KOPT-K1 (cell line): ENCODE data around the gene PITPNM2.

Experiments used
- H3K27ac ChIP-seq: fragments of 200-600 bp; sonication (generic); 2 replicates; pipeline ENCODE4 v1.5.1; 2016; ENCODE audit warnings: antibody characterized with exemption, mild to moderate bottlenecking, low read depth, low read length; ENCODE audit not compliant: poor library complexity, severe bottlenecking
- H3K36me3 ChIP-seq: fragments of 200-600 bp; sonication (generic); 2 replicates; pipeline ENCODE4 v1.5.1; 2017; ENCODE audit warnings: antibody characterized with exemption, mild to moderate bottlenecking, low read length, moderate library complexity; ENCODE audit not compliant: insufficient read depth
- H3K9me3 ChIP-seq: fragments of 200-600 bp; sonication (generic); 2 replicates; pipeline ENCODE4 v1.5.1; 2017; ENCODE audit warnings: antibody characterized with exemption, low read length, mild to moderate bottlenecking; ENCODE audit not compliant: insufficient read depth, poor library complexity, severe bottlenecking

Gene PITPNM2

DNA sequence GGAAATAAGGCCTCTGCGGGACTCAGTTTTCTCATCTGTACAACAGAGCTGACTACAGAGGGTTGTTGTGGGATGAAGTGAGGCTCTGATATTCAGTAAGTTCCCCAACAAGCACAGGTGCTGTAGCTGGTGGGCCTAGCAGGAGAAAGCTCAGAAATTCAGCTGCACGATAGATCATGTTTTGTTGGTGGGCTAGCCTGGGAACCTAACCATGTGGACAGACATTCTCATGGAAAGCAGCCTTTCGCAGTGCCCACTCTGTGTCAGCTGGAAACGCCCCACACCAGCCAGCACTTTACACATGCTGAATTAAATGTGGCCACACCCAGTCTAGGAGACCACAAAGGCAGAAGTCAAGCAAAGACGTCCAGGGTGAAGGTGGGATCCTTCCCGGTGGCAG lies 16.1 kb downstream of the PITPNM2 start:
- Histone ChIP-seq H3K36me3 (peaks cover 13% of the 10 kb centered on the region), H3K27ac (peak overlapping the region; percentile 99), H3K9me3 (no peaks in the 10 kb centered on the region)

- H3K36me3 ChIP-seq = peaks cover 13% of the 10 kb centered on the region
- peak overlapping the region; percentile 99 for H3K27ac ChIP-seq
- H3K9me3 ChIP-seq = no peaks in the 10 kb centered on the region
These were observed 16.6 kb downstream of the PITPNM2 start for GRCh38 chr12:123134271-123134671.

DNA sequence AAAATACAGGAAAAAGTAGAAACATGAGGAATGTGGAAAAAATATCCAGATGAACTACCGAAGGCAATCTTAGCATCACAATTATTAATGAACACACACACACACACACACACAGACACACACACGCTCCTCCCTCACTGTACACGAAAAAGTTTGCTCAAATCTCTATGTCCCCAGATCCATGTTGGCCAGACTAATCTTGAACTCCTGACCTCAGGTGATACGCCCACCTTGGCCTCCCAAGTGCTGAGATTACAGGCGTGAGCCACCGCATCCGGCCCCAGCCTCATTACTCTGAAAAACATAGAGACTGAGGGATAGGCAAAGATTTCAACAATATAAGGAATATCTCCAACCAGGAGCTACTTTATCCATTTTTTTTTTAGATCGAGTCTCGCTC lies 17.2 kb downstream of the PITPNM2 start:
- Histone ChIP-seq H3K36me3 (peaks cover 13% of the 10 kb centered on the region), H3K27ac (peak overlapping the region; percentile 99), H3K9me3 (no peaks in the 10 kb centered on the region)

DNA sequence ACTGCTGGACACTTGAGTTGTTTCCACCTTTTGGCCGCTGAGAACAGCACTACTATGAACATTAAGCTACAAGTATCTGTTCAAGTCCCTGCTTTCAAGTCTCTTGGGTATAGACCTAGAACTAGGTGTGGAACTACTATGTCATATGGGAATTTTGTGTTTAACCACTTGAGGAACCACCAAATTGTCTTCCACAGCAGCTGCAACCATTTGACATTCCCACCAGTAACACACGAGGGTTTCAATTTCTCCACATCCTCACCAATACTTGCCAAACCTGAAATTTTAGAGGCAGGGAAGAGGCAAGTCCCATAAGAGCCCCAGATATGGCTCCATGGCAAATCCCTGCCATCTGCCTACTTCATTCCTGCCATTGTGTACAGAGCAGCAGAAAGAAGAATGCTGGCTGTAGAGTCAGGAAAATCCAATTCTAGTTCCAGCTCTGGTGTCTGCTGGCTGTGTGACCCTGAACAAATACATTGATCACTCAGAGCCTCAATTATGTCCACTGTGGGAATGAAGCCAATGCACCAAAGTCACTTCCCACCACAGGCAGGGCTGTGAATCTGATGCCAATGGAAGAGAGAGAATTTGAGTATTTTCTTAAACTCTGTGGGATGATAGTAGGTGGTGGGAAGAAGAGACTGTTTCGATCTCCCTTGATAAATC lies 17.8 kb downstream of the PITPNM2 start:
- Histone ChIP-seq H3K9me3 (no peaks in the 10 kb centered on the region), H3K27ac (peak overlapping the region; percentile 99), H3K36me3 (peaks cover 12% of the 10 kb centered on the region)

DNA sequence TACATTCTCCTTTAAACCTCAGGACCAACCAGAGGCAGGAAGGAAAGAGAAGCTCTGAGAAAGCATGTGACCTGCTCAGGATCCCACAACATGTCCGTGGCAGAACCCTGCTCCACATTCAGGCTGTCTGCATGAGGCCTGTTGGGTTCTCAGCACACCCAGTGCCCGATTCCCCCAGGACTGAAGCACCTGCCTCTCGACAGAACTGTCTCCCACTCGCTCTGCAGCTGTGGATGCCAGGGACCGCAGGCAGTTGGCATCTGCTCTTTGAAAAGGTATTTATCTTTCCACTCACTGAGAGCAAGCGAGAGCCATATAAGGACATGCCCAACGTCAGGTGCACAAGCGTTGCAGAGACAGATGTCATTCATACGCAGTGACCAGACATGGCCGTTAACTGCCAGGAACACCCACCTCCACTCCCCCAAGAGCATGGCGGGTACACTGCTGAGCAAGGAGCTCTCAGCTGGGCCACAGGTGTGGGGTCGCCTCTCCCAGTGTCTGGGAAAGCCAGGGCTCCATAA lies 18.9 kb downstream of the PITPNM2 start:
- Histone ChIP-seq H3K27ac (peak overlapping the region; percentile 99), H3K36me3 (peaks cover 1% of the 10 kb centered on the region), H3K9me3 (no peaks in the 10 kb centered on the region)

DNA sequence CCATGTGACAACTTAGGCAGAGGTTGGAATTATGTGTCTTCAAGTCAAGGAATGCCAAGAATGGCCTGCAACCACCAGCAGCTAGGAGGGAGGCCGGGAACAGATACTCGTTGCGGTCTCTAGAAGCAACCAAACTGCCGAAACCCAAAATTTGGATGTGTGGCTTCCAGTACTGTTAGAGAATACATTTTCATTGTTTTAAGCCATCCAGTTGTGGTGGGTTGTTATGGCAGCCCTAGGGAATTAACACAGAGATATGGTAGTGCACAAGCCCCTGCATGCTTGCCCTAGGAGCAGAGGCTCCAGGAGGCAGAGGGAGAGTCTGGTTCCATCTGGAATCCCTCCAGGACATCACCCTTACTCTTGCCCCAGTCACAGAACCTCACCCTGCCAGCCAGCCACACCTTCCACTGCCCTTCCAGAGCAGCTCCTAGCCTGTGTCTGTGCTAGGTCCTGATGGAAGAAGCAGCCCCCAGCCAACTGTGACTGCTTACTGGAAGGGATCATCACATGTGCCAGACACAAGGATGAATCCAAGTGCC lies 19.5 kb downstream of the PITPNM2 start:
- no peaks in the 10 kb centered on the region; the same call in 1 of the 2 replicates for H3K36me3 ChIP-seq
- H3K27ac ChIP-seq = peak overlapping the region; percentile 99
- H3K9me3 ChIP-seq = no peaks in the 10 kb centered on the region

DNA sequence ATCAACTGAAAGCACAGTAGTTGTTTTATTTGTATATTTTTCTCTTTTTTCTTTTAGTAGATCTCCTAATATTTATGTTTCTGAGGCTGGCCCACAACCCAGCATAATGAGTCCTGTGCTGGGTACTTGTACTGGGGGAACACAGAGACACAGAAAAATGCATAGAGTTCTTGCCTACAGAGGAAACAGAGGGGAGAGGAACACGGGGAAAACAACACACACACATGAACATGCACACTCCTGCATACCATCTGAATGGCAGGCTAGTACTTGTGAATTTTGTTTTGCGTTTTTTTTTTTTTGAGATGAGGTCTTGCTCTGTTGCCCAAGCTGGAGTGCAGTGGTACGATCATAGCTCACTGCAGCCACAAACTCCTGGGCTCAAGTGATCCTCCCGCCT lies 21.3 kb downstream of the PITPNM2 start:
- Histone ChIP-seq H3K27ac (peak overlapping the region; percentile 99), H3K36me3 (no peaks in the 10 kb centered on the region), H3K9me3 (no peaks in the 10 kb centered on the region)

GRCh38 chr12:123127182-123127495 lies 23.8 kb downstream of the PITPNM2 start:
- no peaks in the 10 kb centered on the region for H3K9me3 ChIP-seq
- no peaks in the 10 kb centered on the region for H3K36me3 ChIP-seq
- H3K27ac ChIP-seq = peak overlapping the region; percentile 44

- Histone ChIP-seq H3K9me3 (no peaks in the 10 kb centered on the region), H3K36me3 (no peaks in the 10 kb centered on the region), H3K27ac (peak overlapping the region; percentile 44)
These were observed 24.4 kb downstream of the PITPNM2 start for GRCh38 chr12:123126294-123127181.

DNA sequence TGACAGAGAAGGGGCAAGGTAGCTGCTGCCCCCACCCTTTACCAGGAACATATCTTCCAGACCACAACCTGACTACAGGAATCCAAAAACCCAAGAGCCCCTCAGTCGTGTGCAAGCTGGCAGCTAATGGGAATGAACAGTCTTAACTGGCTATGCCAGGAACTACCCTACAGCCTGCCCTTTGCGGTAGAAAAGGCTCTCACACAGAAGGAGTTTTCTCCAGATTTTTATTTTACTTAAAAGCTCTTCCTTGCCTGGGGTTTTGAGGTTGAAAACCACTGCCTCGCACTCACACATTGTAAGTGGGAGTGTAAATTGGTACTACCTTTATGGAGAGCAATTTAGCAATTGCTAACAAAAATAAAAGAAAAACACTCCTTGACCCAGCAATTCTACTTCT lies 28.3 kb downstream of the PITPNM2 start:
- H3K36me3 ChIP-seq = no peaks in the 10 kb centered on the region

GRCh38 chr12:123121670-123122069 lies 29.2 kb downstream of the PITPNM2 start:
- Histone ChIP-seq H3K27ac (peak overlapping the region; percentile 59), H3K36me3 (0 out of 2 replicates have a peak, but pooled peaks cover 9% of the 10 kb centered on the region), H3K9me3 (no peaks in the 10 kb centered on the region)

More for the DNA sequence above, 28.3 kb downstream of the PITPNM2 start:
- peak overlapping the region; percentile 48 for H3K27ac ChIP-seq
- H3K9me3 ChIP-seq = no peaks in the 10 kb centered on the region

DNA sequence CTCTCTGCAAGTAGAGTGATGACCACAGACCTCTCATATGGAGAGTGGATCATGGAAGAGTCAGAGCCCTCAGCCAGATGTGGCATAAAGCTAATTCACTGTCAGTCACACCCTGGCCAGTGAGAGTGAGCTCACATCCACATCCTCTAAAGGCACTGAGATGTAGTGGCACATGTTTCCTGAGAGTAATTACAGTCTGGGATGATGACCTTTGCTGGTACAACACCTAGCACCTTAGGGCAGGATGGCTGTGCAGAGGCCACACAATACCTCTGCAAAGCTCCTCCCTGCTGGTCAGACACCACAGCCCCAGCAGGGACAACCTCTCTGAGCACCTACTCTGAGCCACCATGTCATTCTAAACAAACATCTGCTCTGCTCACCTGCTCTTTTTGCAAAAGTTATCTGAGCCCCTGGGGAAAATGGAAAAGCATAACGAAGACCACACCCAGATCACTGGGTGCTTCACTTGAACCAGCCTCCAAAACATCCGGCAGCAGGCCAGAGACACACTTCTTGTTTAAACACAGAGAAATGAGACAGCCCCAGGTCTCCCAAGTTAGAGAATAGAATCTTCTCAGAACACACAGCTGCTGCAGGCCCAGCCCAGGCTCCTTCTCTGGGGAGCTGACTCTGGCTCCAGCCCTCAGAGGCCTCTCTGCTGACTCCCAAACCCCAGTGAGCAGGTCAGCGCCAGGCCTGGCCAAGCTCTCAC lies 30.3 kb downstream of the PITPNM2 start:
- H3K27ac ChIP-seq = peak overlapping the region; percentile 59
- H3K9me3 ChIP-seq = no peaks in the 10 kb centered on the region
- H3K36me3 ChIP-seq = 0 out of 2 replicates have a peak, but pooled peaks cover 9% of the 10 kb centered on the region

GRCh38 chr12:123119808-123120207 lies 31.1 kb downstream of the PITPNM2 start:
- Histone ChIP-seq H3K27ac (peak overlapping the region; percentile 59), H3K36me3 (0 out of 2 replicates have a peak, but pooled peaks cover 9% of the 10 kb centered on the region), H3K9me3 (no peaks in the 10 kb centered on the region)

- Histone ChIP-seq H3K36me3 (0 out of 2 replicates have a peak, but pooled peaks cover 9% of the 10 kb centered on the region), H3K9me3 (no peaks in the 10 kb centered on the region), H3K27ac (no peak overlapping the region)
These were observed 32.4 kb downstream of the PITPNM2 start for GRCh38 chr12:123118497-123118896.
